ENCODE results near the gene TMEM50B.

Gene TMEM50B

GRCh38 chr21:33496345-33496744 is 16.6 kb upstream of the TMEM50B start:
- H3K4me3 ChIP-seq (ENCODE audit: low read length), result no peak overlapping the region
- no peaks in the 10 kb centered on the region for H3K4me1 ChIP-seq (ENCODE audit: control insufficient read depth, insufficient read depth, low read length)
- no peaks in the 10 kb centered on the region for H3K9me3 ChIP-seq (ENCODE audit: control insufficient read depth, insufficient read depth, low read length)
- WGBS (ENCODE audit: insufficient coverage, insufficient read length), result no CpG with 5 or more reads among the region's 7 CpGs
- H3K27ac ChIP-seq (ENCODE audit: low read length), result no peak overlapping the region
- no peaks in the 10 kb centered on the region; the same call in 1 of the 2 replicates for H3K27me3 ChIP-seq (ENCODE audit: control insufficient read depth, insufficient read depth, low read length)
- DNase-seq (ENCODE audit: low read depth, low spot score), result no peak
- no peaks in the 10 kb centered on the region for H3K36me3 ChIP-seq (ENCODE audit: control insufficient read depth, insufficient read depth, low read length)

- WGBS (ENCODE audit: insufficient coverage, insufficient read length), result no CpG with 5 or more reads among the region's 4 CpGs
- no peaks in the 10 kb centered on the region; the same call in 1 of the 2 replicates for H3K27me3 ChIP-seq (ENCODE audit: control insufficient read depth, insufficient read depth, low read length)
- no peaks in the 10 kb centered on the region for H3K36me3 ChIP-seq (ENCODE audit: control insufficient read depth, insufficient read depth, low read length)
- H3K4me1 ChIP-seq (ENCODE audit: control insufficient read depth, insufficient read depth, low read length), result no peaks in the 10 kb centered on the region
- no peak overlapping the region for H3K27ac ChIP-seq (ENCODE audit: low read length)
- H3K4me3 ChIP-seq (ENCODE audit: low read length), result no peak overlapping the region
- no peaks in the 10 kb centered on the region for H3K9me3 ChIP-seq (ENCODE audit: control insufficient read depth, insufficient read depth, low read length)
- DNase-seq (ENCODE audit: low read depth, low spot score), result no peak
Observed at GRCh38 chr21:33495743-33496142, 16.0 kb upstream of the TMEM50B start.

- no peaks in the 10 kb centered on the region for H3K9me3 ChIP-seq (ENCODE audit: control insufficient read depth, insufficient read depth, low read length)
- H3K4me1 ChIP-seq (ENCODE audit: control insufficient read depth, insufficient read depth, low read length), result no peaks in the 10 kb centered on the region
- no CpG with 5 or more reads among the region's 3 CpGs for WGBS (ENCODE audit: insufficient coverage, insufficient read length)
- no peak overlapping the region for H3K27ac ChIP-seq (ENCODE audit: low read length)
- no peaks in the 10 kb centered on the region; the same call in 1 of the 2 replicates for H3K27me3 ChIP-seq (ENCODE audit: control insufficient read depth, insufficient read depth, low read length)
- H3K36me3 ChIP-seq (ENCODE audit: control insufficient read depth, insufficient read depth, low read length), result no peaks in the 10 kb centered on the region
- no peak overlapping the region for H3K4me3 ChIP-seq (ENCODE audit: low read length)
- DNase-seq (ENCODE audit: low read depth, low spot score), result no peak
Observed at GRCh38 chr21:33493756-33494155, 14.0 kb upstream of the TMEM50B start.

- Histone ChIP-seq H3K27me3 (ENCODE audit: control insufficient read depth, insufficient read depth, low read length) (no peaks in the 10 kb centered on the region; the same call in 1 of the 2 replicates), H3K36me3 (ENCODE audit: control insufficient read depth, insufficient read depth, low read length) (no peaks in the 10 kb centered on the region), H3K27ac (ENCODE audit: low read length) (no peak overlapping the region), H3K4me1 (ENCODE audit: control insufficient read depth, insufficient read depth, low read length) (no peaks in the 10 kb centered on the region), H3K9me3 (ENCODE audit: control insufficient read depth, insufficient read depth, low read length) (no peaks in the 10 kb centered on the region), H3K4me3 (ENCODE audit: low read length) (no peak overlapping the region)
- no peak for DNase-seq (ENCODE audit: low read depth, low spot score)
- no CpG with 5 or more reads among the region's 2 CpGs for WGBS (ENCODE audit: insufficient coverage, insufficient read length)
Observed at GRCh38 chr21:33492571-33492970, 12.8 kb upstream of the TMEM50B start.

DNA sequence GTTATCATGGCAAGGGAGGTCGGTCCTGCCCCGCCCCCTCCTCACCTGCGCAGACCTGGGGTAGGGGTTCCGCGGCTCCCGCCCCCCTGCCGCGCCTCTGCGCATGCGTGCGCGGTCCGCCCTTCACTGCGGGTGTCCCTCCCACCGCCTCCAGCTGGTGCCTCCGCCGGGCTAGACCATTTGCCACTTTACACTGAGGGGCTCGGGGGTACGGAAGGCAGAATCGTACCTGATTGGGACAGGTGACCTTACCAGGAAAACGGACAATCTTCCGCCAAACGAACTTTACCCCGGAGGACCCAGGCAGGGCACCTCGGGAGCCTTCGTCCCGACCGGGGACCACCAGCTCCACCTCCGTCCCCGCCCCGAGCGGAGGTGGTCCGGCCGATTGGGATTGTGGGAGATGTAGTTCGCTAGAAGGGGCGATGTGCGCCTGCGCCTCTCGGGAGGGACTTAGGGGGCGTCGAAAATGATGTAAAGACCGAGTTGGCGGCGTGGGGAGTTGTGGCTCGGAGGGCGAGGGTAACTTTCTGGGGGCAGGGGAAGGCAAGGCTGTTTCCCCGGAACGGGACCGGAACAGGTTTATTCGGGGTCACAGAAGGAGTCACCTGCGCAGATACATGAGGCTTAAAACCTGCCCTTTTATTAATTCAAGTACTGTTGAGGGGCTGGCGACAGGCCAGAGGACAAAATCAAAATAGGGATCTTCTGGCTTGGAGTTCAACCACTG is 11.8 kb upstream of the TMEM50B start, which contains the start of gene DNAJC28:
TSS of gene DNAJC28 (minus strand) at position 344 of the 730 bp plus-strand sequence. CDS start 2,323 bp downstream, outside the sequence.
- DNase-seq (ENCODE audit: low read depth, low spot score), result peak; percentile 88
- Histone ChIP-seq H3K27me3 (ENCODE audit: control insufficient read depth, insufficient read depth, low read length) (no peaks in the 10 kb centered on the region; the same call in 1 of the 2 replicates), H3K9me3 (ENCODE audit: control insufficient read depth, insufficient read depth, low read length) (no peaks in the 10 kb centered on the region), H3K36me3 (ENCODE audit: control insufficient read depth, insufficient read depth, low read length) (no peaks in the 10 kb centered on the region), H3K27ac (ENCODE audit: low read length) (no peak within 1 kb of the TSS), H3K4me3 (ENCODE audit: low read length) (peak within 1 kb of the TSS; percentile 88; the same call in 1 of the 2 replicates), H3K4me1 (ENCODE audit: control insufficient read depth, insufficient read depth, low read length) (no peaks in the 10 kb centered on the region)
- WGBS (ENCODE audit: insufficient coverage, insufficient read length), result no CpG with 5 or more reads among the region's 52 CpGs

DNA sequence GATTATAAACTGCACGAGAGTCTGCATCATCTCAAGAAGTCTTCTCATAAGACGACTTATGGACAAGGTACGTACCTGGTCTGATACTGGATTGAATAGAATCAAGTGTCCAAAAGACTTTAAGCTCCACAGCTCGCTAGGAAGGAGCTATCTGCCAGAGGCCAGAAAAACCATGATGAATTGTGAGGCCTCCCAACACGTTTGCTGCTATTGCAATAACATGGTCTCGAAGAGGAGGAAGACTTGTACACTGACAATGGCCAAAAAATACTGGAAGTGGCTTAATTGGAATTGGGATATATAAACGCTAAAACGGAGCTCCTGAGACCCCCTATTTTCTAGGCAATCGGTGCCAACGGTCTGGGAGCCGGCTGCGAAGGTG is 11.2 kb upstream of the TMEM50B start:
- Histone ChIP-seq H3K36me3 (ENCODE audit: control insufficient read depth, insufficient read depth, low read length) (no peaks in the 10 kb centered on the region), H3K27ac (ENCODE audit: low read length) (no peak overlapping the region), H3K4me1 (ENCODE audit: control insufficient read depth, insufficient read depth, low read length) (no peaks in the 10 kb centered on the region), H3K4me3 (ENCODE audit: low read length) (peak overlapping the region; percentile 88; the same call in 1 of the 2 replicates), H3K27me3 (ENCODE audit: control insufficient read depth, insufficient read depth, low read length) (no peaks in the 10 kb centered on the region; the same call in 1 of the 2 replicates), H3K9me3 (ENCODE audit: control insufficient read depth, insufficient read depth, low read length) (no peaks in the 10 kb centered on the region)
- WGBS (ENCODE audit: insufficient coverage, insufficient read length), result no CpG with 5 or more reads among the region's 12 CpGs
- DNase-seq (ENCODE audit: low read depth, low spot score), result no peak

DNA sequence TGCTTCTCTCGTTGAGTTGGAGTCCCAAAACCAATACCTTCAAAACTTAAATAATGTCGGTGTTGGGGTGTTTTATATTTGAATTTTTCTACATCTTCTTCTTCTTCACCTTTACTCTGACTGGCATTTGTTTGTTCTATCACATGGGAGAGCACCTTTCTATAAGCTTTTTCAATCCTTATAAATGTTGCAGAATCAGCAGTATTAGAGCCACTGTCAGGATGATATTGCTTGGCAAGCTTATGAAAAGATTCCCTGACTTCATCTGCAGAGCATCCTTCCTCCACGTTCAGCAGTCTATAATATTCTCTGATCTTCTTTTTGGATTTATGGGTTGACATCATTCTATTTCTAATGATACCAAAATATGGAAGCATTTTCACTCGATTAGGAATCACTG is 9.2 kb upstream of the TMEM50B start:
- no peaks in the 10 kb centered on the region for H3K4me1 ChIP-seq (ENCODE audit: control insufficient read depth, insufficient read depth, low read length)
- WGBS (ENCODE audit: insufficient coverage, insufficient read length), result no CpG with 5 or more reads among the region's 4 CpGs
- H3K4me3 ChIP-seq (ENCODE audit: low read length), result no peak overlapping the region
- no peaks in the 10 kb centered on the region for H3K9me3 ChIP-seq (ENCODE audit: control insufficient read depth, insufficient read depth, low read length)
- no peak for DNase-seq (ENCODE audit: low read depth, low spot score)
- H3K36me3 ChIP-seq (ENCODE audit: control insufficient read depth, insufficient read depth, low read length), result no peaks in the 10 kb centered on the region
- no peaks in the 10 kb centered on the region; the same call in 1 of the 2 replicates for H3K27me3 ChIP-seq (ENCODE audit: control insufficient read depth, insufficient read depth, low read length)
- no peak overlapping the region for H3K27ac ChIP-seq (ENCODE audit: low read length)

DNA sequence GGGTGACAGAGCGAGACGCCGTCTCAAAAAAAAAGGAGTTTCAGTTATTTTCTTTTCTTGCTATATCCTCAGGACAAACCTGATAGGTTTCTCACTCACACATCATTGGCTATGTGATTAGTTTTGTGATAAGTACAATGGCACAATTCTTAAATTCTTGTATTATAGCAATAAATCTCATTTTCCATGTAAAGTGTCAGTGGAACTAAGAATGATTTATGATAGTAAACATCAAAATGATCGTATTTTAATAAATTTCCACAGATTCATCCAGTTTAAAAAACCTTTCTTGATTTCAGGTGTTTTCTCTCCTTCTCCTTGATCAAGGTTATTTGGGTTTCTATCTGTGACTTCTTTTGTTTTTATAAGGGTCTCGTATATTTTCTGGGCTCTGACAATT is 8.2 kb upstream of the TMEM50B start:
- H3K9me3 ChIP-seq (ENCODE audit: control insufficient read depth, insufficient read depth, low read length), result no peaks in the 10 kb centered on the region
- no CpG with 5 or more reads among the region's 5 CpGs for WGBS (ENCODE audit: insufficient coverage, insufficient read length)
- H3K27me3 ChIP-seq (ENCODE audit: control insufficient read depth, insufficient read depth, low read length), result no peaks in the 10 kb centered on the region
- no peaks in the 10 kb centered on the region for H3K4me1 ChIP-seq (ENCODE audit: control insufficient read depth, insufficient read depth, low read length)
- H3K4me3 ChIP-seq (ENCODE audit: low read length), result no peak overlapping the region
- no peak for DNase-seq (ENCODE audit: low read depth, low spot score)
- no peaks in the 10 kb centered on the region for H3K36me3 ChIP-seq (ENCODE audit: control insufficient read depth, insufficient read depth, low read length)
- no peak overlapping the region for H3K27ac ChIP-seq (ENCODE audit: low read length)

- WGBS (ENCODE audit: insufficient coverage, insufficient read length), result no CpG with 5 or more reads among the region's 9 CpGs
- Histone ChIP-seq H3K4me1 (ENCODE audit: control insufficient read depth, insufficient read depth, low read length) (peaks cover 4% of the 10 kb centered on the region), H3K27me3 (ENCODE audit: control insufficient read depth, insufficient read depth, low read length) (no peaks in the 10 kb centered on the region), H3K9me3 (ENCODE audit: control insufficient read depth, insufficient read depth, low read length) (no peaks in the 10 kb centered on the region), H3K36me3 (ENCODE audit: control insufficient read depth, insufficient read depth, low read length) (no peaks in the 10 kb centered on the region), H3K4me3 (ENCODE audit: low read length) (no peak overlapping the region), H3K27ac (ENCODE audit: low read length) (no peak overlapping the region)
- no peak for DNase-seq (ENCODE audit: low read depth, low spot score)
Observed at GRCh38 chr21:33481314-33481943, 1.7 kb upstream of the TMEM50B start.

DNA sequence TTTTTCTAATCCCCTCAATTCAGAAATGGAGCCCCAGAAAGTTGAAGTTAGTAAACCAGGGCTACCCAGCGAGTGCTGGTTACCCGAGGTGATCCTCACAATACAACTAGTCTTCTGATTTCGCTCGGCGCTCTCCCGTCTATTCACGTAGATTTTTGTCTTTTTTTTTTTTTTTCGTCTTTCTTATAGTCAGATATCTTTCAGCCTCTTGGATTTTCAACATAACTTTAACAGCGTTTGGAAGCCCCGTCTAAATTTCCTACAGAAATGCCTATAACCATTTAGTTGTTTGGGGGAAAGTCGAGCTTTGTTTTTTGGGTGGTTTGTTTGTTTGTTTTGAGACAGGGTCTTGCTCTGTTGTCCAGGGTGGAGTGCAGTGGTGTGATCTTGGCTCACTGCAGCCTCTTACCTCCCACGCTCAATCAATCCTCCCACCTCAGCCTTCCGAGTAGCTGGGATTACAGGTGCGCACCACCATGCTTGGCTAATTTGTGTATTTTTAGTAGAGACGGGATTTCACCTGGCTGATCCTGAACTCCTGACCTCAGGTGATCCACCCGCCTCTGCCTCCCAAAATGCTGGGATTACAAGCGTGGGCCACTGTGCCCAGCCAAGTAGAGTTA is 818 bp upstream of the TMEM50B start:
- no peak for DNase-seq (ENCODE audit: low read depth, low spot score)
- H3K9me3 ChIP-seq (ENCODE audit: control insufficient read depth, insufficient read depth, low read length), result no peaks in the 10 kb centered on the region
- H3K36me3 ChIP-seq (ENCODE audit: control insufficient read depth, insufficient read depth, low read length), result no peaks in the 10 kb centered on the region
- H3K27ac ChIP-seq (ENCODE audit: low read length), result no peak overlapping the region
- H3K4me1 ChIP-seq (ENCODE audit: control insufficient read depth, insufficient read depth, low read length), result peaks cover 4% of the 10 kb centered on the region
- H3K4me3 ChIP-seq (ENCODE audit: low read length), result peak overlapping the region; percentile 43; the same call in 1 of the 2 replicates
- no CpG with 5 or more reads among the region's 17 CpGs for WGBS (ENCODE audit: insufficient coverage, insufficient read length)
- H3K27me3 ChIP-seq (ENCODE audit: control insufficient read depth, insufficient read depth, low read length), result no peaks in the 10 kb centered on the region
